Esophagus squamous epithelium (tissue), 4 donors: ENCODE measurements around the gene DELE1.

Experiments
- CTCF ChIP-seq, 6 experiments: fragments of 450-650 bp in 4 of 6; fragments of 200-600 bp in 2 of 6; sonication (generic) in 2 of 6; IDR thresholded peaks; one replicate each; pipeline ENCODE4 v1.5.1; 2016 to 2019; ENCODE audit warnings: antibody characterized with exemption in 6 of 6, mild to moderate bottlenecking in 4 of 6, moderate library complexity in 4 of 6
- POLR2A ChIP-seq, 4 donors: fragments of 450-650 bp; IDR thresholded peaks; one replicate each; pipeline ENCODE4 v1.6.1; 2017; ENCODE audit warnings: antibody characterized with exemption in 4 of 4, mild to moderate bottlenecking in 4 of 4, moderate library complexity in 3 of 4

- TF ChIP-seq CTCF (IDR thresholded peaks at IDR 0.05) (no peak), POLR2A (IDR thresholded peaks at IDR 0.05) (no peak)
These were observed 25.1 kb downstream of the DELE1 start for GRCh38 chr5:141948812-141949211.
